GM23248 (cell line): Measurements from ENCODE around the gene POT1.

Experiments
- EZH2 ChIP-seq: fragments of 200-600 bp; sonication (generic); IDR thresholded peaks from 2 replicates; pipeline ENCODE4 v1.6.1; 2018; ENCODE audit warnings: antibody characterized with exemption, mild to moderate bottlenecking; ENCODE audit not compliant: insufficient read depth, poor library complexity, severe bottlenecking
- EZH2phosphoT487 ChIP-seq: fragments of 200-600 bp; sonication (generic); IDR thresholded peaks from 2 replicates; pipeline ENCODE4 v1.6.1; 2018; ENCODE audit warnings: antibody characterized with exemption, moderate library complexity, mild to moderate bottlenecking, low read depth; ENCODE audit not compliant: insufficient read depth

DNA sequence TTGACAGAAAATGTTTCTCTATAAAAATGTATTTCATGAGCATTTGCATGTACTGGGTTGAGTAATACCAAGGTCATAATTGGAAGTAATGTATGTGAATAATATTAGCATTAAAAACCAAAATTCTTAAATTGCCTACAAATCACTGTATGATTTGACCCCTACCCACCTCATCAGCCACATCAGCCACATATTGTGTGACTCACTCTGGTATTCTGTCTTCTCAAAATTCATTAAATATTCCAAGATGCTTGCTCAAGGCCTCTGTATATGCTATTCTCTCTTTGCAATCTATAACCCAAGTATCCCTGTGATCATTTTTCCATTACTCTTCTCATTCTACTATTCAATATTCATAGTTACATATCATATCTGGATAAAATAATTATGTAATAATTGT, 21.4 kb downstream of the POT1 start:
- TF ChIP-seq EZH2phosphoT487 (no peak), EZH2 (no peak)
